Panc1 (cell line): ENCODE measurements around the gene SUSD2. TPM values are rescaled to one million over a fixed set of nuclear protein-coding genes. Genes with fewer than 3 reads are reported as not detected.

Source experiments
- ATAC-seq: fragments of 200-7000 bp; cut with Tn5 transposase; 2 replicates; pipeline ENCODE4 v1.9.1; 2020; ENCODE audit warnings: mild to moderate bottlenecking, moderate library complexity
- BruUV-seq: library from RNA; stranded (reverse); fragments of 400-500 nt; replicated peaks from 2 replicates; lab custom pipeline; 2021; lab: Mats Ljungman, UMichigan
- CTCF ChIA-PET: fragments of 300-600 bp; sonication (Branson Sonifier 250); formaldehyde crosslinking; loops from one replicate; lab custom pipeline; 2022; ENCODE audit warnings: antibody characterized with exemption; lab: Charles Lee
- POLR2A ChIA-PET: fragments of 300-600 bp; sonication (Branson Sonifier 250); formaldehyde crosslinking; loops from one replicate; lab custom pipeline; 2022; ENCODE audit warnings: antibody characterized with exemption; lab: Charles Lee
- DNase-seq: peaks from one replicate; pipeline ENCODE4 v3.0.0-alpha.2; 2010; ENCODE audit warnings: low read depth, low spot score
- H3K27ac ChIP-seq: 2 replicates; pipeline ENCODE4 v1.5.1; 2011; ENCODE audit warnings: mild to moderate bottlenecking, low read length, inconsistent platforms
- H3K27me3 ChIP-seq: fragments of 200-500 bp; sonication (Bioruptor generic); 2 replicates; pipeline ENCODE4 v1.6.0; 2014; ENCODE audit warnings: low read length, inconsistent platforms; ENCODE audit not compliant: control insufficient read depth, insufficient read depth
- H3K36me3 ChIP-seq: fragments of 200-500 bp; sonication (Bioruptor generic); 2 replicates; pipeline ENCODE4 v1.5.1; 2014; ENCODE audit warnings: inconsistent platforms, mild to moderate bottlenecking, low read length, moderate library complexity; ENCODE audit not compliant: control insufficient read depth, insufficient read depth
- H3K4me1 ChIP-seq: 2 replicates; pipeline ENCODE4 v1.5.1; 2011; ENCODE audit warnings: inconsistent platforms, mild to moderate bottlenecking, low read length, moderate library complexity; ENCODE audit not compliant: control insufficient read depth, insufficient read depth
- H3K4me3 ChIP-seq, 2 experiments: 2 replicates each; pipeline ENCODE4 v1.5.1; 2011 to 2012; ENCODE audit warnings: low read depth in 2 of 2, low read length in 2 of 2, mild to moderate bottlenecking in 2 of 2, inconsistent platforms in 1 of 2, moderate library complexity in 1 of 2
- H3K9me3 ChIP-seq: fragments of 200-500 bp; sonication (Bioruptor generic); 2 replicates; pipeline ENCODE4 v1.5.1; 2014; ENCODE audit warnings: low read depth, mild to moderate bottlenecking, inconsistent platforms, low read length, moderate library complexity; ENCODE audit not compliant: control insufficient read depth, insufficient read depth
- POLR2AphosphoS5 ChIP-seq: IDR thresholded peaks from 2 replicates; pipeline ENCODE4 v1.6.1; 2012; ENCODE audit warnings: mild to moderate bottlenecking, low read depth, low read length, moderate library complexity
- SIN3A ChIP-seq: IDR thresholded peaks from 2 replicates; pipeline ENCODE4 v1.6.1; 2012; ENCODE audit warnings: low read depth, mild to moderate bottlenecking, low read length, moderate library complexity, borderline replicate concordance; ENCODE audit not compliant: insufficient read depth
- TCF7L2 ChIP-seq: IDR thresholded peaks from 2 replicates; pipeline ENCODE4 v1.6.1; 2011; ENCODE audit warnings: mild to moderate bottlenecking, low read depth, low read length, inconsistent platforms
- in situ Hi-C: cut with HindIII; loops from 2 replicates; pipeline ENCODE4 v1.10.0; 2016; ENCODE audit warnings: low sequenced_read_pairs, low pct_unique_long_range_greater_than_20kb
- intact Hi-C: fragments of 100-400 bp; cut with micrococcal nuclease; formaldehyde crosslinking; loops from one replicate; pipeline ENCODE4 v1.10.0; 2022; ENCODE audit not compliant: unreplicated experiment
- total RNA-seq: library from RNA; stranded (reverse); gene quantifications from one replicate; pipeline ENCODE4 v1.2.1, GENCODE V29; 2021; ENCODE audit not compliant: unreplicated experiment
- TF ChIP-seq, protein P1 (sequence below): fragments of 450-650 bp; IDR thresholded peaks from 2 replicates; pipeline ENCODE4 v1.5.1; 2017; ENCODE audit warnings: mild to moderate bottlenecking
- TF ChIP-seq, protein P2 (sequence below), 2 experiments: IDR thresholded peaks; 2 replicates each; pipeline ENCODE4 v1.6.1; 2011 to 2012; ENCODE audit warnings: low read depth in 2 of 2, control low read depth in 1 of 2, low read length in 1 of 2, mild to moderate bottlenecking in 1 of 2, moderate library complexity in 1 of 2; ENCODE audit not compliant: insufficient read depth in 1 of 2

Gene SUSD2
- total RNA-seq, 1 experiment from 2014 or later, result 10.6 TPM

GRCh38 chr22:24183321-24184031 is 2.2 kb downstream of the SUSD2 start:
- no peak for ATAC-seq

GRCh38 chr22:24184057-24184798 is 2.9 kb downstream of the SUSD2 start:
- ChIA-PET POLR2A (no interaction called here), CTCF (no interaction called here)
- DNase-seq (no peak), ATAC-seq (no peak)
- H3K4me3 ChIP-seq, result no peak overlapping the region
- H3K9me3 ChIP-seq, result no peaks in the 10 kb centered on the region
- intact Hi-C loops, result no loop called here
- in situ Hi-C loops, result no loop called here
- no TSS peak for BruUV-seq
- H3K4me1 ChIP-seq, result peaks cover 6% of the 10 kb centered on the region
- H3K36me3 ChIP-seq, result no peaks in the 10 kb centered on the region
- H3K27me3 ChIP-seq, result no peaks in the 10 kb centered on the region
- no peak overlapping the region for H3K27ac ChIP-seq
- TF ChIP-seq SIN3A, result no peak

More at GRCh38 chr22:24183321-24184031, 2.2 kb downstream of the SUSD2 start:
- TF ChIP-seq POLR2AphosphoS5 (no peak), SIN3A (no peak), TCF7L2 (no peak)
- TF ChIP-seq, protein P1, sequence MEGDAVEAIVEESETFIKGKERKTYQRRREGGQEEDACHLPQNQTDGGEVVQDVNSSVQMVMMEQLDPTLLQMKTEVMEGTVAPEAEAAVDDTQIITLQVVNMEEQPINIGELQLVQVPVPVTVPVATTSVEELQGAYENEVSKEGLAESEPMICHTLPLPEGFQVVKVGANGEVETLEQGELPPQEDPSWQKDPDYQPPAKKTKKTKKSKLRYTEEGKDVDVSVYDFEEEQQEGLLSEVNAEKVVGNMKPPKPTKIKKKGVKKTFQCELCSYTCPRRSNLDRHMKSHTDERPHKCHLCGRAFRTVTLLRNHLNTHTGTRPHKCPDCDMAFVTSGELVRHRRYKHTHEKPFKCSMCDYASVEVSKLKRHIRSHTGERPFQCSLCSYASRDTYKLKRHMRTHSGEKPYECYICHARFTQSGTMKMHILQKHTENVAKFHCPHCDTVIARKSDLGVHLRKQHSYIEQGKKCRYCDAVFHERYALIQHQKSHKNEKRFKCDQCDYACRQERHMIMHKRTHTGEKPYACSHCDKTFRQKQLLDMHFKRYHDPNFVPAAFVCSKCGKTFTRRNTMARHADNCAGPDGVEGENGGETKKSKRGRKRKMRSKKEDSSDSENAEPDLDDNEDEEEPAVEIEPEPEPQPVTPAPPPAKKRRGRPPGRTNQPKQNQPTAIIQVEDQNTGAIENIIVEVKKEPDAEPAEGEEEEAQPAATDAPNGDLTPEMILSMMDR, result no peak
- TF ChIP-seq, protein P2, sequence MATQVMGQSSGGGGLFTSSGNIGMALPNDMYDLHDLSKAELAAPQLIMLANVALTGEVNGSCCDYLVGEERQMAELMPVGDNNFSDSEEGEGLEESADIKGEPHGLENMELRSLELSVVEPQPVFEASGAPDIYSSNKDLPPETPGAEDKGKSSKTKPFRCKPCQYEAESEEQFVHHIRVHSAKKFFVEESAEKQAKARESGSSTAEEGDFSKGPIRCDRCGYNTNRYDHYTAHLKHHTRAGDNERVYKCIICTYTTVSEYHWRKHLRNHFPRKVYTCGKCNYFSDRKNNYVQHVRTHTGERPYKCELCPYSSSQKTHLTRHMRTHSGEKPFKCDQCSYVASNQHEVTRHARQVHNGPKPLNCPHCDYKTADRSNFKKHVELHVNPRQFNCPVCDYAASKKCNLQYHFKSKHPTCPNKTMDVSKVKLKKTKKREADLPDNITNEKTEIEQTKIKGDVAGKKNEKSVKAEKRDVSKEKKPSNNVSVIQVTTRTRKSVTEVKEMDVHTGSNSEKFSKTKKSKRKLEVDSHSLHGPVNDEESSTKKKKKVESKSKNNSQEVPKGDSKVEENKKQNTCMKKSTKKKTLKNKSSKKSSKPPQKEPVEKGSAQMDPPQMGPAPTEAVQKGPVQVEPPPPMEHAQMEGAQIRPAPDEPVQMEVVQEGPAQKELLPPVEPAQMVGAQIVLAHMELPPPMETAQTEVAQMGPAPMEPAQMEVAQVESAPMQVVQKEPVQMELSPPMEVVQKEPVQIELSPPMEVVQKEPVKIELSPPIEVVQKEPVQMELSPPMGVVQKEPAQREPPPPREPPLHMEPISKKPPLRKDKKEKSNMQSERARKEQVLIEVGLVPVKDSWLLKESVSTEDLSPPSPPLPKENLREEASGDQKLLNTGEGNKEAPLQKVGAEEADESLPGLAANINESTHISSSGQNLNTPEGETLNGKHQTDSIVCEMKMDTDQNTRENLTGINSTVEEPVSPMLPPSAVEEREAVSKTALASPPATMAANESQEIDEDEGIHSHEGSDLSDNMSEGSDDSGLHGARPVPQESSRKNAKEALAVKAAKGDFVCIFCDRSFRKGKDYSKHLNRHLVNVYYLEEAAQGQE (IDR thresholded peaks at IDR 0.05; ENCODE audit: insufficient read depth in 1 of 2, low read depth in 2 of 2, low read length in 1 of 2), result no peak
- no TSS peak for BruUV-seq
- intact Hi-C loops (no loop called here), in situ Hi-C loops (no loop called here)
- Histone ChIP-seq H3K27me3 (no peaks in the 10 kb centered on the region), H3K36me3 (no peaks in the 10 kb centered on the region), H3K27ac (no peak overlapping the region), H3K4me3 (no peak overlapping the region), H3K4me1 (peaks cover 3% of the 10 kb centered on the region; the same call in 1 of the 2 replicates), H3K9me3 (no peaks in the 10 kb centered on the region)
- no peak for DNase-seq
- ChIA-PET POLR2A (no interaction called here), CTCF (no interaction called here)

GRCh38 chr22:24185001-24185500 is 3.8 kb downstream of the SUSD2 start:
- CTCF ChIA-PET, result no interaction called here
- Histone ChIP-seq H3K27ac (no peak overlapping the region), H3K9me3 (no peaks in the 10 kb centered on the region), H3K4me1 (peaks cover 14% of the 10 kb centered on the region), H3K36me3 (no peaks in the 10 kb centered on the region), H3K4me3 (no peak overlapping the region), H3K27me3 (no peaks in the 10 kb centered on the region)
- BruUV-seq, result no TSS peak
- intact Hi-C loops, result no loop called here
- in situ Hi-C loops, result no loop called here
- DNase-seq (no peak), ATAC-seq (no peak)
- POLR2A ChIA-PET, result no interaction called here
- TF ChIP-seq, protein P2 (IDR thresholded peaks at IDR 0.05; ENCODE audit: insufficient read depth in 1 of 2, low read depth in 2 of 2, low read length in 1 of 2), result no peak
- TF ChIP-seq, protein P1, result no peak
- TF ChIP-seq POLR2AphosphoS5 (no peak), TCF7L2 (no peak)
